Measurements from ENCODE around the gene FRMPD1. TPM values are rescaled to one million over a fixed set of nuclear protein-coding genes. Genes with fewer than 3 reads are reported as not detected.

Gene FRMPD1
- polyA plus RNA-seq, 2 of the 4 experiments (the other 2 are of a cell fraction) = 0.01 TPM; not detected in 1

GRCh38 chr9:37775216-37775919, 124.6 kb downstream of the FRMPD1 start:
- no peak for TF ChIP-seq ZFP36 (IDR thresholded peaks at IDR 0.05; ENCODE audit: borderline replicate concordance, partially characterized antibody)
- no peak for TF ChIP-seq RARB (CRISPR knock-in tag; IDR thresholded peaks at IDR 0.05)
- no peak for TF ChIP-seq SMC3 (IDR thresholded peaks at IDR 0.05)
- no peak for TF ChIP-seq ELK1 (IDR thresholded peaks at IDR 0.05; ENCODE audit: low read depth, low read length)
- no peak for TF ChIP-seq ZNF302 (CRISPR knock-in tag; IDR thresholded peaks at IDR 0.05)
- no peak for TF ChIP-seq PHF8 (IDR thresholded peaks at IDR 0.05; ENCODE audit: borderline replicate concordance, low read depth)
- H3K4me3 ChIP-seq = no peak overlapping the region
- WGBS (ENCODE audit: missing lambda C conversion rate) = 96% methylated on average over 1 of the region's 1 CpG
- H3K4me2 ChIP-seq = no peak overlapping the region
- H3K4me1 ChIP-seq = no peaks in the 10 kb centered on the region
- no peak for DNase-seq (ENCODE audit: low read depth in 1 of 2, low spot score in 1 of 2)
- no peak overlapping the region for H3K27ac ChIP-seq
- CTCF ChIA-PET = interaction anchor here (0.7 to 0.9 kb wide), 2 partner anchors 137 to 200 kb away, joined by 3 to 5 read pairs; partner anchors contain the start of gene FBXO10
- no peak for FAIRE-seq
- ATAC-seq = no peak
- POLR2A ChIA-PET = interaction anchor here (3.7 kb wide), 1 partner anchor 9 kb away, joined by 23 read pairs; the partner anchor contains the start of gene EXOSC3
- no peaks in the 10 kb centered on the region for H3K9me3 ChIP-seq

GRCh38 chr9:37776328-37776727, 125.6 kb downstream of the FRMPD1 start:
- WGBS (ENCODE audit: missing lambda C conversion rate) = 84% methylated on average over 5 of the region's 5 CpGs
- no peak for TF ChIP-seq EP300 (IDR thresholded peaks at IDR 0.05)
- H3K27ac ChIP-seq = no peak overlapping the region
- ChIA-PET POLR2A (no interaction called here), CTCF (no interaction called here)
- H3K9me3 ChIP-seq = no peaks in the 10 kb centered on the region
- no peak for DNase-seq (ENCODE audit: low read depth in 1 of 2, low spot score in 1 of 2)
- no peak overlapping the region for H3K4me3 ChIP-seq
- FAIRE-seq = no peak
- ATAC-seq = no peak
- H3K4me1 ChIP-seq = no peaks in the 10 kb centered on the region
- no peak overlapping the region for H3K4me2 ChIP-seq

GRCh38 chr9:37778534-37778933, 127.8 kb downstream of the FRMPD1 start:
- Histone ChIP-seq H3K27ac (no peak overlapping the region), H3K9me3 (no peaks in the 10 kb centered on the region), H3K4me1 (peaks cover 9% of the 10 kb centered on the region), H3K4me2 (no peak overlapping the region), H3K4me3 (no peak overlapping the region)
- 84% methylated on average over 2 of the region's 2 CpGs for WGBS (ENCODE audit: missing lambda C conversion rate)
- ChIA-PET POLR2A (interaction anchor here (1.7 kb wide), 1 partner anchor 186 kb away, joined by 5 read pairs; the partner anchor contains the start of gene TOMM5), CTCF (interaction anchor here (0.6 to 1.5 kb wide), 2 partner anchors 12 to 205 kb away, joined by 3 read pairs; no protein-coding TSS in a partner anchor)
- FAIRE-seq (no peak), ATAC-seq (no peak), DNase-seq (ENCODE audit: low read depth in 1 of 2, low spot score in 1 of 2) (no peak)
- TF ChIP-seq EP300 (IDR thresholded peaks at IDR 0.05) (no peak), MAX (IDR thresholded peaks at IDR 0.05) (no peak), POLR2AphosphoS2 (conservative IDR thresholded peaks at IDR 0.05; ENCODE audit: low read length) (no peak), KDM1A (IDR thresholded peaks at IDR 0.05; ENCODE audit: low read depth) (no peak), ELK1 (IDR thresholded peaks at IDR 0.05; ENCODE audit: low read depth, low read length) (no peak), FOSB (CRISPR knock-in tag; IDR thresholded peaks at IDR 0.05) (no peak), PBX3 (IDR thresholded peaks at IDR 0.05) (no peak), HDAC2 (IDR thresholded peaks at IDR 0.05) (no peak), HOXB13 (CRISPR knock-in tag; IDR thresholded peaks at IDR 0.05; ENCODE audit: low read depth) (no peak), SREBF2 (IDR thresholded peaks at IDR 0.05) (no peak), RCOR1 (IDR thresholded peaks at IDR 0.05; ENCODE audit: low read depth, low read length) (no peak), REST (IDR thresholded peaks at IDR 0.05) (no peak), KDM5A (IDR thresholded peaks at IDR 0.05) (no peak), BCL3 (IDR thresholded peaks at IDR 0.05) (no peak), HMGXB4 (CRISPR knock-in tag; IDR thresholded peaks at IDR 0.05; ENCODE audit: borderline replicate concordance) (no peak), CBX8 (IDR thresholded peaks at IDR 0.05) (no peak)
